Activated CD4-positive, alpha-beta T cell treated with anti-CD3 and anti-CD28 coated beads, Interleukin-2, amount 50 U/mL, for 48 hours (primary cell): ENCODE results near the gene TEX35.

ENCODE experiments used
- DNase-seq, 2 experiments: peaks; one replicate each; pipeline ENCODE4 v3.0.0-alpha.2; 2020

Gene TEX35

DNA sequence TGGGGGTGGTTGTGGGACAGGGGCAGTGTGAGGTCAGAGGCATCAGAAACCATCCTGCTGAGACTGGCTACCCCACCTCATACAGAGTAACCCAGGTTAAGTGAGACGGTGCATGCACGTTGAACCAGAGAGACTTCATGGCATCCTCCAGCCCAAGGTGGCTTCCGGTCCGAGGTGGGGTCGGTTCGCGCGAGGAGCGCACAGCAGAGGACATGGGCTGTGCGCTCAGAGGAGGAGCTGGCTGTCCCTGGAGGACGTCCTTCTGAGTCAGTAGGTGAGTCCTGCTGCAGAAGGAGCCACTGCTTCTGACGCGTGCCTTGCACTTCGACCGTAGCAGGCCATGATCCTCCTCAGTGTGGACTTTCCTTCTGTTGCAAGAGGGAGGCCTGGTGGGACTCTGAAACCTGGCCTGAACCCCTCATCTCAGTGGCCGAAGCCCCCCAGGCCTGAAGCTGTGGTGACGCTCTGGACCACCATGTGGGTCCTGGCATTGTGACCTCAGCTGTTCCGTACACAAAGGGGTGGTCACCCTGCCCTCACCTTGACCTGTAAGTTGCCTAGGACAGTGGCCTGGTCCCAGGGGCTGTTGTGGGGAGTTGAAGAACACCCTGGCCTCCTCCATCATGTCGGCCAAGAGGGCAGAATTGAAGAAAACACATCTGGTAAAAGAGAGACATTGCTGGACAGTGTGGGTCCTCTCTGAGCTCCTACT lies at the start of gene TEX35:
Gene TEX35 (plus strand): TSS at position 544 of the 712 bp plus-strand sequence. CDS start 80 bp downstream, at position 624.
- DNase-seq: no peak

GRCh38 chr1:178464141-178464540 lies 48.8 kb upstream of the TEX35 start:
- no peak for DNase-seq

DNA sequence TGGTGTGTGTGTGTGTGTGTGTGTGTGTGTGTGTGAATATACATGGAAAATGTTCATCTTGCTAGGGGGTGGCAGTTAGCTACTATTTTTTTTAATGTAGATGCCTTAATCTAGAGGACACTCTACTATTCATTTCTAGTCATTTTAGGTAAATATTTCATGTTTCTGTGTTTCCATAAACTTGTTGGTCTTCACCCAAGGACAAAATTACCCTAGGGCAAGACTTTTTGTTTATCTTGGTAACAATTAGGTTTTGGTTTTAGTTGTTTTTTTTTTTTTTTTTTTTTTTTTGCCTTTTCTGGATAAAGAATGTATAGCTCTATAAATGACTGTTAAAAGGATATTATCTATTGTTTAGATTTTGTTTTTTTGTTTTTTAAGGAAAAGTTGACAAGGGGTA lies 48.3 kb upstream of the TEX35 start:
- no peak for DNase-seq

DNA sequence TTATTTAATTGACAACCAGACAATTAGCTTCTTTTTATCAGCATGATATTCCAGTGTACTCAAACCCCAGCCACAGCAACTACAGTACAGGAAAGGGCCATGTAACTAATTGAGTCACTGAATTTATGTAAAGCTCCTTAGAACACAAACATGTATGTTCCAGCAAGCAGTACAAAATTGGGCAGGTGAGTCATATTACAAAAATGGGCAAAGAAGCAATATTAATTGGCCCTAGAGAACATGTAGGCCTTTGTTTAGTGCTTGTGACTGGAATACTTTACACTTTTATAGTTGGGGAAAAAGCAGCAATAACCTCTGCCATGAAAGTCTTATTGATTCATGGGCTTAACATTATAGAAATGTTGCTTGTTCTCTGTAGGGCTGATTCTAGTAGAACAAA lies 47.9 kb upstream of the TEX35 start:
- DNase-seq: no peak

DNA sequence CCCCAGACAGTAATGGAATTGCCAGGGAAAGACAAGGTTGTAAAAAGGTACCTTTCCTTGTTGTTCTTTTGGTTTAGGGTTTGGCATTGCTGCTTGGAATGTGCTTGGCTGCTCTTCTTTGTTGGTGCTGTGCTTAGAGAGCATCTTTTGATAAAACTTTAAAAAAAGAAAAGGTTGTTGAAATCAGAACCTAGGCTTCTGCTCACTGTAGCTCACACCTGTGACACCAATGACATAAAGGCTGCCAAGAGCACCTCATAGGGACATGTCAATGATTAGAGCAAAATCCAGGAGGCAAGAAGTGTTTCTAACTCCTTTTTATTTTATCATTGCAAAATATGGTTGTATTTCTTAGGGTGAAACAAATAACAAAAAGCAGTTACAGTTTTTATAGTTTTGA lies 45.1 kb upstream of the TEX35 start:
- no peak for DNase-seq

- no peak for DNase-seq
Measured at GRCh38 chr1:178470411-178470960, 42.4 kb upstream of the TEX35 start.

GRCh38 chr1:178472531-178472930 lies 40.4 kb upstream of the TEX35 start:
- DNase-seq: no peak

- no peak for DNase-seq
Measured at GRCh38 chr1:178477373-178477772, 35.5 kb upstream of the TEX35 start.

- DNase-seq: no peak
Measured at GRCh38 chr1:178477841-178478240, 35.1 kb upstream of the TEX35 start.

GRCh38 chr1:178483251-178483957 lies 29.5 kb upstream of the TEX35 start:
- DNase-seq: no peak

- no peak for DNase-seq
Measured at GRCh38 chr1:178484698-178485225, 28.1 kb upstream of the TEX35 start.

DNA sequence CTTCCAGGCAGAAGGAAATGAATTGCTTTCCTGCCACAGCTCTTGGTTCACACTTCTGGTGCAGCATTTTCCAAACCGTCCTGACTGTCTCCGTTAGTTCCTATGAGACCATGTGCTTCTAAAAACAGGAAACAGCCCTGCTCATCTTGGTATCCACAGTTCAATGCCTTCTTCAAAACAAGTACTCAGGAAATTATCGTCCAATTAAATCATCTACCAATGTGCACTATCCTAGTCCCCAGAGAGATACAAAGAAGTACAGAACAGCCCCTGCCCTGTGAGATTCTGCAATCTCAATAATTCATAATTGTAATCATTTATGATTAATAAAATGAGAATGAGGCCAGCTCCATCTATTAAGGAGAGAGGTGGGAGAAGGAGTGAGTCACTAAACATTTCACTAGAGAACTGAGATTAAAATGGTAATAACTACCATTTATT lies 27.3 kb upstream of the TEX35 start:
- no peak for DNase-seq

DNA sequence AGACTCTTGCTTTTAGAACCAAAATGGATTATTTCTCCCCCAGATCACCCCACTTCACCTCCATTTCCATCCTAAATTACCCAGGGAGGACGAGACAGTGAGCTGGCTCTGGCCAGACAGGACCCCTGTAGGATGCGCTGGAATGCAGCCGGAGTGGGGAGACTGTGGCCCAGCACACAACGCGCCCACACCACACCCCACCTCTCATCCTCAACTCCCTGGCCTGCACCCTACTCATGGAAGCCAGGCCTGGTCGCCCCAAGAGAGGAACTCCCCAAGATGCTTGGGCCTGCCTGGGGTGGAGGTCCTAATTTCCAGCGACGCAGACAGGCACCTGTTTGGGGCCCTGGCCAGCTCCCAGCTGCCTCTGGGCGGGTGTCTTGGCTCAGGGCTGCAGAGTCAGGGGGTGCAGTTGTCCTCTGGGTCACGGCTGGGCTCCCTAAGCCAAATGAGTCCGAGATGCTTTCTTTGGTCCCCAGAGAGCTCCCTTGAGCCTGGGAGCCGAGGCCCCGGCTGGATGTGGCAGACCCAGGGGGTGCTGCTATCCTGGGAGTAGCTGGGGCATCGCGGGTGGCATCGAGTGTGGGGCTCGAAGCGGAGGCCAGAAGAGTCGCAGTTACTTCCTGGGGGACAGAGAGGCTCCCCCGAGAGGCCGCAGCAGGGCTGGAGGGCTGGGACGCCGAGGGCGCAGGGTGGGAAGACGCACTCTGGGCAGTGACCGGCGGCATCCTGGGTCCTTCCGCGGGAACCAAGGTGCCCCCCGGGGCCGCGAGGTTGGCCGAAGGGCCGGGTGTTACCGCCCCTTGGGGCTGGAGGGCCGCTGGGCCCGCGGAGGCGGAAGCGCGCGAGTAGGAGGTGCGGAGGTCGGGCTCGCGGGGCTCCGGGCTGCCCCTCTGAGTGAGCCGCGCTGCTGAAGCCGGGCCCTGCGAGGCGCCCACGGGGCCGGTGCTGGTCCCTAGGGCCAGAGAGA lies 26.5 kb upstream of the TEX35 start:
- DNase-seq: no peak

GRCh38 chr1:178487070-178487615 lies 25.8 kb upstream of the TEX35 start:
- DNase-seq: no peak

DNA sequence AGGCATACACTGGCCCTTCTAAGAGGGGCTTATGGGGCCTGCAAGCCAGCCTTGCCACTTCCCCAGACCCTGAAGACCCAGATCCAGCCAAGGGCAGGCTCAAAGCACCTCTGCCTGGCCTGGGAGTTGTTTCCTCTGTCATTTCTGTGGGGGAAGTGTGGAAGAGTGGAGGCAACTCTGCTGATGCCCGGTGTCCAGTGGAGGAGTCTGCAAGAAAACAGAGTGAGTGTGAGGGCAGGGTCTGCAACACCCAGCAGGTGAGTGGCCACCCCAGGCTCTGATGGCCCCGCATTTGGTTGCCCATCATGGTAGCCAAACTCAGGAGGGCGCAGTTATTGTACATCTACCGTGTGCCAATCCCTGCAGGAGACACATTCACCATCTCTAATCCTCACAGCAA lies 24.5 kb upstream of the TEX35 start:
- no peak for DNase-seq

DNA sequence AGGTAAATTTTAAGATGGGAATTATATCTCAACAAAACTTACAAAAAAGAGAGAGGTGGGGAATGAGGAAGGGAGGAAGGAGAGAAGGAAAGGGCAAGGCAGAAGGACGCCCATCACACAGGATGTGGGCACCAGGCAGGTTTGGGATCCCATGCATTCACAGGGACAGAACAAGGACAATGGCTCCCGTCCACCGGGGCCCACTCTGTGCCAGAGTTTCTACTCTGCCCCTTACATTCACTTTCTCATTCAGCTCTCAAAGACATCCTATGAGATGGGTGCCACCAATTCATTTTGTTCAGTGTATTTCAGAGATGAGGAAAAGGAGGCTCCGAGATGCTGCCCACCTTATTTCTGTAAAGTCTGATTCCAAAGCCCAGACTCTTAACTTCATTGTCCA lies 23.5 kb upstream of the TEX35 start:
- DNase-seq: no peak

DNA sequence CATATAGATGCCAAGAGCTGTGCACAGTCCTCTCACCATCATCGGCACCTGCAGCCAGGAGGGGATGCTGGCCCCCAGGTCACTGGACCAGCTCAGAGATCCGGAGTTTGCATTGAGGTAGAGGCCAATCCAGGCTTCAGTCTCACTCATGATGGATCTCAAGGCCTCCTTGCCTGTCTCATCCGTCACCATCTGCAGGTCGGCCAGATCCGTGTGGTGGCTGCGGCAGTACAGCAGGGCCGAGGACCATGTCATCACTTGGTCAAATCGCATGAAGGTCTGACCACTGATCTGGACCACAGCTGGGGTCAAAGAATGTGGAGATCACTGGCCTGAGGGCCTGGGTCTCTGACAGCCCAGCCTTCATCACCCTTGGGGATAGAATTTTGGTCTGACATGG lies 22.8 kb upstream of the TEX35 start:
- DNase-seq: no peak

GRCh38 chr1:178490967-178491366 lies 21.9 kb upstream of the TEX35 start:
- no peak for DNase-seq

- DNase-seq: no peak
Measured at GRCh38 chr1:178491721-178492120, 21.2 kb upstream of the TEX35 start.

DNA sequence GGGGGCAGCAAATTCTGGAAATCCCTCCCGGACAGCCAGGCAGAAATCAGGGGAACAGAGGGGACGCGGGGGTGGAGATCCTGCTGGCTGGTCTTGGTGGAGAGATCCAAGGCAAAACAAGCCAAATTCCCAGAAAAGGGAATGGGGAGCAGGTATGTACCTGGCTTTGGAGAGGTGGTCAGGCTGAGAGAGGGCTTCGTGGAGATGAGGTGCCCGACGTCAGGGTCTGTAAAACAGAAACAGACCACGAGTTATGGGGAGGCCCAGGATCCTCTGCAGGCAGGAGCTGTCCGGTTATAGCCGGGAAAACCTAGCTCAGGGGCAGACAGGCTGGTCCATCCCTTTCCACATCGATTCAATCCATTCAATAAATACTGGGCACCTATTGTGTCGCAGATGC lies 20.6 kb upstream of the TEX35 start:
- no peak for DNase-seq

GRCh38 chr1:178493301-178493741 lies 19.6 kb upstream of the TEX35 start:
- no peak for DNase-seq

DNA sequence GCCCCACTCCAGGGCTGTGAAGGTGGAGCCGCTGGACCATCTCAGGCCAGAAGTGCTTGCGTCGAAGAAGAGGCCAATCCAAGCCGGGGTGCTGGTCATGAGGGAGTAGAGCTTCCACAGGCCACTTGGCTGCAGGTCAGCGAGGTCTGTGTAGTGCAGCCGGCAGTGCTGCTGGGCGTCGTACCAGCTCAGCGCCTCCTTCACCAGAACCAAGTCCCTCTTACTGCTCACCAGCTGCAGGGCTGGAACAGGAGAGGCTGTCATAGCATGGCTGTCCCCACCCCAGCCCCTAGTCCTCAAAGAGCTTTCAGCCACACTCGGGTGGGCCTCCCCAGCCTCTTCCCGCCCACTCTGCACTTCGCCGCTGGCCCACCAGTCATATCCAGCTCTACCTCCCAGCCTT lies 18.3 kb upstream of the TEX35 start:
- no peak for DNase-seq
